Stimulated activated CD8-positive, alpha-beta memory T cell treated with anti-CD3 and anti-CD28 coated beads, Interleukin-7, amount 100 ng/mL, for 4 hours (primary cell): ENCODE measurements around the gene KRTAP10-1.
"Not testable (repeated sequence)": the region's sequence is repeated elsewhere in the genome, so short reads cannot be mapped to it uniquely, and the experiment has no call there.

ENCODE experiments used
- DNase-seq, 2 donors: peaks; one replicate each; pipeline ENCODE4 v3.0.0-alpha.2; 2020; ENCODE audit warnings: low read depth in 2 of 2

The KRTAP10-1 gene

GRCh38 chr21:44503006-44503889 lies 36.7 kb downstream of the KRTAP10-1 start:
- DNase-seq, result not testable (repeated sequence)

GRCh38 chr21:44502171-44502958 lies 37.6 kb downstream of the KRTAP10-1 start:
- no peak for DNase-seq

- no peak for DNase-seq
These were observed 39.9 kb downstream of the KRTAP10-1 start for GRCh38 chr21:44500111-44500510.

GRCh38 chr21:44499631-44500030 lies 40.4 kb downstream of the KRTAP10-1 start:
- no peak for DNase-seq

GRCh38 chr21:44499211-44499560 lies 40.8 kb downstream of the KRTAP10-1 start:
- no peak for DNase-seq

DNA sequence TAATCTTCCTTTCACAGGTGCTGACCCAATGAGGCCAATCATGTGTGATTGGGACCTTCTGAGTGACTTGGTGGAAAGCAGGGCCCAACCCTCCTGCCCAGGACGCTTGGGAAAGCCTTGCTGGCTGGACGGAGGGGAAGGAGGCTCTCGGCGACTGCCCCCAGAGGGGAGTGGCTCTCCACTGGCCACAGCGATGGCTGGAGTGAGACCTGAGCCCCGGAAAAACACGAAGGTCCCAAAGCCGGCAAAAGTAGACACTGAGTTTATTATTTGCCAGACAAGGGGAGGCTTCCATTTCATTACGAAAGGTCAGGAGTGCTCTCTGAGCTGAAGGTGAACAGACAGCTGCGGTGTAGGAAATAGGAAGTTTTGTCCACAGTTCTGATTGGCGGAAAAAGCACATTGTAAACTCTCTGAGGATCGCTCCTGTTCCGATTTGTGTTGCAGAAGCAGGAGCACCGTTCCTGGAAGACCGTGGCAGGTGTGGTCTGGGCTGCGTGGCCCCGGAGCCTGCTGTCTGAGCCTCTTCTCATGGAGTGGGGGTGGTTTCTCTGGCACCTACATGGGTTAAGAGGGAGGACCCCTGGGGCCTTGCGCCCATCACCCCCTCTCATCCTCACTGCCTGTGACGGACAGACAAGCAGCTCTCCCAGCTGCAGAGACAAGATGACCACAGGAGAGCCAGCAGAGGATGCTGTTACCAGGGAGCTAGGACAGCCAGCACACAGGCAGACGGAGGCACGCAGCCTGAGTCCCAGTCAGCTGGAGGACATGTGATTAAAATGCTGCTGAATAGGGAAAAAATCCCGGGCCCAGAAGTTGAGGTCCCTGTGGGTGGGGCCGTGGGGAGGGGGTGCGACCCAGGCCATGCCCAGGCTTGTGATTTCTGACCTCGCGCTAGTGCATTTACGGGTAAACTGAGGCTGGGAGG lies 41.5 kb downstream of the KRTAP10-1 start:
- DNase-seq, result no peak

- DNase-seq, result no peak
These were observed 42.3 kb downstream of the KRTAP10-1 start for GRCh38 chr21:44497703-44498126.

DNA sequence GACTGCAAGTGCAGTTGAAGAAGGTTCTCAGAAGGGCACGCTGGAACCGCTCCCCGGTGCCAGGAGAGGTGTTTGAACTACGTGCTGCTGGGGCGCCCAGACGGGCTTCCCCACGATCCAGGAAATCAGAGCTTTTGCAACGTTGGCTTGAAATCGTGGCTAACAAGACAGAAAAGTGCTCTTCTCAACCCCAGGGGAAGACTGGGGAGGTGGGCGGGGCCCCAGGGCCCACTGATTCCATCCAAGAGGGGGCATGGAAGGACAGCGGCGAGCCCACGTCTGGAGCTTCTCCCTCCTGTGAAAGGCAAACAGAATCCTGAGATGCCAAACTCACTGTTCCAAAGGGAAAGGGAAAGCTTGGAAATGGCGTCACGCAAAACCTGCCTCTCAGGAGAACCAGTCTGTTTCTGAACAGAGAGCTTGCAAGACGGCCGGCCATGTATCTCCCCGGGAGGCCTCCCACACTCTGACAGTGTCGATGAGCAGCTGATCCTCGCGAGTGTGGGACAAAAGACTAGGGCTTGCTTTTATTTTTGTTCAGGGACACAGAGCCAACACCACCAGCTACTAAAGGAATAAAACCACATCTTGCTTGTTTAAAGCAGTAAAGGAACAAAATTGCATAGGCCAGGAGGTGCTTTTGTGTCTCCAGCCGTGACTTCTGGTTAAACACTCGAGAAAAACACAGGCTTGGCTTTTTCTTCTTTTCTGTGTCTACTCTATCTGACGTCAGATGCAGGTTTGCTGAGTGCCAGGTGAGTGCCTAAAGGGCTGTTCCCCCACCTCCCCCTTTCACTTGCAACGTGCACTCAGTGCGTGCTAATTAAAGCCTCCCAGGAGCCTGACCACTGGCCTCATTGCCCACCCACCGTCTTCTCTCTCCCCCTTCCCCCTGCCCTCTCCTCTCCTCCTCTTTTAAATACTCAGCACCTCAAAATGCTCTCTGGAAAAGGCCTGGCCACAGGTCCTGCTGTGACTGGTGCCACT lies 43.1 kb downstream of the KRTAP10-1 start:
- DNase-seq, result no peak

DNA sequence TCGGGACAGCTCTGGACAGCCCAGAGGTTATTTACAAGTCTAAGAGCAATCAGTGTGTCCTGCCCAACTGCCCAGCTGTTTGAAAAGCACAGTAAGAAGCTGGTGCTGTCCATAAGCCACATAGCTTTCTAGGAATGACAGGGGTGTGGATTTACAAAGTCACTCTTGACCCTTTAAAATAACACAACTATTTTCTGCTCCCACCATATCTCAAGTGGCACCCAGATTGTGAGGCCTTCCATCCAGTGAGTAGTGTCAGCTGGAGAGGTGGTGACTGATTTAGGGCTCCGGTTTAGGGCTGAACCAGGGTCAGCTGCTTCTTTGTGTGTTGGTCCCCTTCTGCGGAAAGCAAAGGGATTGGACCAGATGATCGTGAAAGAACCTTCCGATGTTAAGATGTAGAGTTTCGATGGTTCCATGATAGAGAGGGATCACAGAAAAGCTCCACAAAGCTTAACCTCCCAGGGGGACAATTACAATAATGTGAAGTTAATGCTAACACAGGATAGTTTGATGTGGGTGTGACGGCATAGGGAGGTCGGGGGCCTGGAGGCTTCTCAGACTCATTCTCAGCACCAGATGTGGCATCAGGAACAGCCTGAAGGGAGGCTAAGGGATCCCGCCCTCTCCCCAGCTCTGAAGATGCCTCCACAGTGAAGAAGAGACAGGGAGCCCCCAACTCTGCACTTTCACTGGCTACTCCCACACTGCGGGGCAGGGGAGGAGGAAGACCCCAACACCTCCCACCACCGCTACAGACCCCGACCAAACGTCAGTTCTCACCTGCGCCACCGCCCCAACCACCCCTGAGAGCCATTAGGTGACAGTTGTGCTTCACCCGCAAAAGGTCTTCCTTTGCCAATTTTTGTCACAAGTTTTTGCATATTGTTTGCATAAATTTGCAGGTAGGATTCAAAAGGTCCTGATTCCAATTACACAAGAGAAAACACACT lies 44.1 kb downstream of the KRTAP10-1 start:
- DNase-seq, result no peak

DNA sequence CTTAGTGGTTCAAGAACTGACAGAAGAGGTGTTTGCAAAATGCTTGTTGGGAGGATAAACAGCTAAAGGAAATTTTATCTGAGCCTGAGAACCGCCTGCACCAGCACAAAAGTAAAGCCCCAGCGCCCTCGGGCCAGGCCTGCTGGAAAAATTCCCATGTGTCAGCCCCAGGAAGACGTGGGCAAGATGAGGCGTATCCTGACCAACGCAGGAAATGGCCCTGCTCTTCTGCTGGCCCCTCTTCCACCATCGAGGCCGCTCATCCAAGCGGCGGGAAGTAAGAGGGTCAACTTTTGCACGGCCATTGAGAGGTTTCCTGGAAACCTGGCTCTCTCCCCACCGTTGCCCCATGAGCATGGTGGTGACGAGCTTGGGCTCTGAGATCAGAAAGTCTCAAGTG lies 45.0 kb downstream of the KRTAP10-1 start:
- DNase-seq, result no peak

DNA sequence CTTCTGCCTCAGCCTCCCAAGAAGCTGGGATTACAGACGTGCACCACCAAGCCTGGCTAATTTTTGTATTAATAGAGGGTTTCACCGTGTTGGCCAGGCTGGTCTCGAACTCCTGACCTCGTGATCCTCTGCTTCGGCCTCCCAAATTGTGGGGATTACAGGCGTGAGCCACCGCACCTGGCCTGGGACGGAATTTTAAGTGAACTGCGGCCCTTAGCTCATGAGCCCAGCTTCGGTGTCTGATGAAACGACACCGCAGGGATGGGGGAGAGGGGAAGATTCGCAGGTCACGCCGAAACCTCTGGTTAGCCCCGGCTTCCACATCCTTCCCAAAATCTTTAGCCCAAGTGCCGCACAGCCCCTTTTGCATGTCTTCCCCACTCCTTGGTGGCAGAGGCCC lies 45.6 kb downstream of the KRTAP10-1 start:
- DNase-seq, result no peak

GRCh38 chr21:44492567-44493385 lies 47.2 kb downstream of the KRTAP10-1 start:
- no peak for DNase-seq

DNA sequence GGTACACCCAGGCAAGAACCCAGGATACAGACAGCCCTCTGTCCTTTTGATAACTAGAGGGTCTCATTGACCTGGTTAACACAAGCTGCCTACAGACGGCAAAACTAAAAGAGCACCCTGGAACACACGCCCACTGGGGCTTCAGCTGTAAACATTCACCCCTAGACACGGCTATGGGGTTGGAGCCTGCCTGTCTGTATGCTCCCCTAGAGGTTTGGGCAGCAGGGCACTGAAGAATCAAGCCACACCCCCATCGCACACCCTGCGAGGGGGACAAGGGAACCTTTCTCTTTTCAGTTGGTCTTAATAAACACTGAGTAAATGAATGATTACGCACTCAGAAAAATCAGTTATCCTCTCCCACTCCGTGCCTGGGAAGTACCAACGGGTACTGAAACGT lies 49.2 kb downstream of the KRTAP10-1 start:
- DNase-seq, result no peak

DNA sequence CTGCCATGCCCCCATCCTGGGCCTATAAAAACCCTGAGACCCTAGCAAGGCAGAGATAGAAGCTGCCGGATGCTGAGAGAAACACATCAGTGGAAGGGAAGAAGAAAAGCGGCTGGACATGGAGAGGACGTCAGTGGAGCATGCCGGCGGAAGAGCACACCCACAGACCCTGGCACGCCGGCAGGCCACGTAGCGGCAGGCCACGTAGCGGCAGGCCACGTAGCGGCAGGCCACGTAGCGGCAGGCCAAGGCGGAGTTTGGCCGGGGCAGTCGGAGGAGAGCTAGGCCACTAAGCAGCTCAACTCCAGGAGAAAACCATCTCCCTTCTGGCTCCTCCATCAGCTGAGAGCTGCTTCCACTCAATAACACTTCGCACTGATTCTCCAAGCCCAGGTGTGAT lies 49.6 kb downstream of the KRTAP10-1 start:
- no peak for DNase-seq

- DNase-seq, result no peak
These were observed 50.0 kb downstream of the KRTAP10-1 start for GRCh38 chr21:44489962-44490361.
